Muscle of arm (tissue), 12 donors: Measurements from ENCODE around the gene TMSB15C. TPM values are rescaled to one million over a fixed set of nuclear protein-coding genes. Genes with fewer than 3 reads are reported as not detected.
"Not testable (repeated sequence)": the region's sequence is repeated elsewhere in the genome, so short reads cannot be mapped to it uniquely, and the experiment has no call there.

Experiments used
- DNase-seq: peaks from one replicate; pipeline ENCODE4 v3.0.0-alpha.2; 2013
- polyA plus RNA-seq, 12 donors: library from polyadenylated mRNA; unstranded; fragments of 120-200 nt; gene quantifications; one replicate each; pipeline ENCODE4 v1.2.1, GENCODE V29; 2013; ENCODE audit not compliant: insufficient read length in 12 of 12

The TMSB15C gene
- polyA plus RNA-seq, 12 donors: 3.4 to 13.9 (median 5.8) TPM; not detected in 1

DNA sequence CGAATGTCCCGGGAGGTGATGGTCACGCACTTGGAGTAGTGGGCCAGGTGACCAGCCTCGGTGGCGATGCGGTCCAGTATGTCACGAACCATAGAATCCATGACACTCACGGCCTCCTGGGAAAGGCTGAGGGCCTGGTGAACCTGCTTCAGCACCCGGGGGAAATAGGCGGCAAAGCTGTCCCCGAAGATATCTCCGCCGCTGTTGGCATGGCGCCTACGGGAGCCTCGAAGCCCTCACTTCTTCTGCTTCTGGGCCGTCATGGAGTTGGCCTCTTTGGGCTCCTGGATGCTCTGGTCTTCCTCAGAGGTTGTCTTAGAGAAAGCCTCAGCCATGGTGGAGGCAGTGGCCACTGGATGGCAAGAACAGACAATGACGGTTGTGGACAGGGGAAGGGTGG lies 13.4 kb downstream of the TMSB15C start:
- not testable (repeated sequence) for DNase-seq

DNA sequence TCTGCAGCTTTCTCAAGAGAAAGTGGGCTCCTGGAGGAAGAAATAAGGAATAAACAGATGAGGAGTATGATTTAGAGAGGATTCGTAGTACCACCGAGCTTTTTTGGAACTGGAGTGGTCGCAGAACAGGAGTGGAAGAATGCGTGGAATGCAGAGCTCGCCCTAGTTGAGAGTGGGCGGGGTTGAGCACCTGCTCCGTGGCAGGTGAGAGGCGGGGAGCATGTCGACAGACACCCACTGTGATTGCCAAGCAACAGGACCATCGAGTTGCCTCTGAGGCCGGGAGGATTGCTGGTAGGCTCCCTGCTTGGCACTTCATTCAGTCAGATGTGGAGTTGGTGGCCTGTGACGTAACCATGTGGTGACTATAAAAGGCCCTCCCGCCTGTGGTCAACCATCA lies 21.1 kb downstream of the TMSB15C start:
- not testable (repeated sequence) for DNase-seq

DNA sequence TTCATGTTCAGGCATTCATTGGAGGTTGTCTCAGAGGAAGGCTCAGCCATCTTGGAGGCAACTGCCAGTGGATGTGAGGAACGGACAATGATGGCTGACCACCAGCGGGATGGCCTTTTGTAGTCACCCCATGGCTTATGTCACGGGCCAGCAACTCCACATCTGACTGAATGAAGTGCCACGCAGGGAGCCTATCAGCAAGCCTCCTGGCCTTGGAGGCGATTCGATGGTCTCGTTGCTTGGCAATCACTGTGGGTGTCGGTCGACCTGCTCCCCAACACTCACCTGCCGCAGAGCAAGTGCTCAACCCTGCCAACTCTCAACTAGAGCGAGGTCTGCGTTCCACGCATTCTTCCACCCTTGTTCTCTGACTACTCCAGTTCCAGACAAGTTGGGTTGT lies 28.9 kb downstream of the TMSB15C start:
- DNase-seq: no peak

DNA sequence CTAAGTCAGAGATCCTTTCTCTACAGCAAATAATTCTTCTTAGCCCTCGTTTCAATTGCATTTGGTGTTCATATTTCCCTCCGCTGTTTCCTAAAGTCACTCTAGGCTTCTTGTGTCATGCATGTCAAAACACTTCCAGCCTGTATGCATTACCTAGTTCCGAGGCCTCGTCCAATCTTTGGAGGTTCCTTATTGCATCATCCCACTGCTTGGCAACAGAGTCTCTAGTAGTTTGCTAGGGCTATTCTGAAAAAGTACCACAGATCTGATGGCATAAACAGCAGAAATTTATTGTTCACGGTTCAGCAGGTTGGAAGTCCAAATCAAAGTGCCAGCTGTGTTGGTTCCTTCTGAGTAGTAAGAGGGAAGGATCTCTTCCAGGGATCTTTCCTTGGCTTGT lies 30.4 kb downstream of the TMSB15C start:
- DNase-seq: no peak

DNA sequence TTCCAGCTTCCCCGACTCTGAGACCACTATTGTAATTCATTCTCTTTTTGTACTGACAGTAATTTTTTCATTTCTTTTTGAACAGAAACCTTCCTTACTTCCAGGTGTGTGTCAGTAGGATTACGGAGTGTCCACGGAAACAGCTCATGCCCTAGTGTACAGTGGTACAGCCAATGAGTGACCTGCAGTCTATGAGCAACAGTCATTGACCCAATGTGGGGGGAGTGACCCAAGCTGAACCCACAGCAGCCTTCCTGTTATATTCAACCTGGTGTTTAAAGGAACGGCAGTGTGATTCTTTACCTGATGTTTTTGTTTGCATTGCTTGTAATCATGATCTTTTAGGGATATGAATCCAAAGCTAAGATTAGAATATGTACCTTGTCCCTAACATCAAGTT lies 35.0 kb downstream of the TMSB15C start:
- no peak for DNase-seq

DNA sequence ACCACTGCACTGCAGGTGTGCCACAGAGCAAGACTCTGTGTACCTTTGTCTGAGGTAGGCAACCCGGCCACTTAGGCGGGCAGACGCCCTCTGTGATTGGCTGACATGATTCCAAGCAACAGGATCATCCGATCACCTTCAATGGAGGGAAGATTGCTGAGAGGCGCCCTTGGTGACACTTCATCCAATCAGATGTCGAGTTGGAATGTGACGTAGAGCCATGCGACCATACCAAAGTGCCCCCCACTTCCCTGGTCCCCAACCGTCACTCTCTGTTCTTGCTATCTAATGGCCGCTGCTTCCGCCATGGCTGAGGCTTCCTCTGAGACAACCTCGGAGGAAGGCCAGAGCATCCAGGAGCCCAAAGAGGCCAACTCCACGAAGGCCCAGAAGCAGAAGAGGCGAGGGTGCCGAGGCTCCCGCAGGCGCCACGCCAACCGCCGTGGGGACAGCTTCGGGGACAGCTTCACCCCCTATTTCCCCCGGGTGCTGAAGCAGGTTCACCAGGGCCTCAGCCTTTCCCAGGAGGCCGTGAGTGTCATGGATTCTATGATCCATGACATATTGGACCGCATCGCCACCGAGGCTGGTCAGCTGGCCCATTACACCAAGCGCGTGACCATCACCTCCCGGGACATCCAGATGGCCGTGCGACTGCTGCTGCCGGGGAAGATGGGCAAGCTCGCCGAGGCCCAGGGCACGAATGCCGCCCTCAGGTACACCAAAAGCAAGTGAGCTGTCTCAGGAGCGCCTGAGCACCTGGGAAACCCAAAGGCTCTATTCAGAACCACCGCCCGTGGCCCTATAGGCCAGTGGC lies 36.1 kb downstream of the TMSB15C start, which contains the start of gene H2BW2:
Gene H2BW2, plus strand, starts transcription at position 268 of the 817 bp plus-strand sequence. Its CDS starts 39 bp downstream, at position 307.
- DNase-seq: no peak

Other genes with a start within 250 kb of the TMSB15C start
- 10 to 100 TPM in 11 of 12 donors, not detected in 1; 10.7 to 42.9 (median 33.3) TPM for gene RAB9B, start 244.0 kb downstream of the TMSB15C start, polyA plus RNA-seq
- 10 to 100 TPM in 6 of 12 donors, 1 to 10 TPM in 5, not detected in 1; 4.7 to 29.7 (median 10.3) TPM for gene TMSB15B, start 113.6 kb downstream of the TMSB15C start, polyA plus RNA-seq
- not detected for gene H2BW1, start 62.5 kb downstream of the TMSB15C start, polyA plus RNA-seq
- under 1 TPM in 10 of 12 donors, not detected in 2; 0.18 to 0.65 (median 0.37) TPM for gene H2BW2, start 36.3 kb downstream of the TMSB15C start, polyA plus RNA-seq
- 1 to 10 TPM in 10 of 12 donors, not detected in 2; 1.8 to 3.1 (median 2.4) TPM for gene ZCCHC18, start 36.3 kb upstream of the TMSB15C start, polyA plus RNA-seq
- 10 to 100 TPM in 1 of 12 donors, 1 to 10 TPM in 9, not detected in 2; 4.9 to 10.9 (median 6.9) TPM for gene SLC25A53, start 80.8 kb upstream of the TMSB15C start, polyA plus RNA-seq
- 10 to 100 TPM in 11 of 12 donors, not detected in 1; 13.2 to 20.2 (median 18.2) TPM for gene FAM199X, start 90.2 kb upstream of the TMSB15C start, polyA plus RNA-seq
- gene ESX1, start 178.7 kb upstream of the TMSB15C start, polyA plus RNA-seq: not detected